Measurements from ENCODE around the gene RCVRN.
"Not testable (repeated sequence)": the region's sequence is repeated elsewhere in the genome, so short reads cannot be mapped to it uniquely, and the experiment has no call there.

The RCVRN gene

GRCh38 chr17:9921216-9921615, 16.1 kb upstream of the RCVRN start:
- DNase-seq, result not testable (repeated sequence)

- peak; percentile 96 for DNase-seq
Measured at GRCh38 chr17:9918804-9919352, 13.8 kb upstream of the RCVRN start.

GRCh38 chr17:9918352-9918751, 13.3 kb upstream of the RCVRN start:
- DNase-seq, result no peak

GRCh38 chr17:9917801-9918200, 12.7 kb upstream of the RCVRN start:
- no peak for DNase-seq

GRCh38 chr17:9917131-9917530, 12.1 kb upstream of the RCVRN start:
- DNase-seq, result no peak

- DNase-seq, result no peak
Measured at GRCh38 chr17:9916108-9916507, 11.0 kb upstream of the RCVRN start.

- DNase-seq, result no peak
Measured at GRCh38 chr17:9913476-9913875, 8.4 kb upstream of the RCVRN start.

GRCh38 chr17:9912121-9913099, 7.3 kb upstream of the RCVRN start:
- DNase-seq, result peak; percentile 58

GRCh38 chr17:9911089-9911488, 6.0 kb upstream of the RCVRN start:
- no peak for DNase-seq

GRCh38 chr17:9908649-9909042, 3.6 kb upstream of the RCVRN start:
- DNase-seq, result no peak

- no peak for DNase-seq
Measured at GRCh38 chr17:9907883-9908648, 3.0 kb upstream of the RCVRN start.

GRCh38 chr17:9907131-9907530, 2.1 kb upstream of the RCVRN start:
- DNase-seq, result no peak

GRCh38 chr17:9906616-9907015, 1.5 kb upstream of the RCVRN start:
- no peak for DNase-seq

- DNase-seq, result no peak
Measured at GRCh38 chr17:9905902-9906301, 831 bp upstream of the RCVRN start.

- no peak for DNase-seq
Measured at GRCh38 chr17:9904277-9905077, 594 bp downstream of the RCVRN start.

- DNase-seq, result no peak
Measured at GRCh38 chr17:9902120-9902519, 3.0 kb downstream of the RCVRN start.

GRCh38 chr17:9900784-9901183, 4.3 kb downstream of the RCVRN start:
- DNase-seq, result no peak

GRCh38 chr17:9900044-9900594, 5.0 kb downstream of the RCVRN start:
- no peak for DNase-seq

- DNase-seq, result no peak
Measured at GRCh38 chr17:9899280-9900043, 5.6 kb downstream of the RCVRN start.

- no peak for DNase-seq
Measured at GRCh38 chr17:9898812-9899211, 6.3 kb downstream of the RCVRN start.

GRCh38 chr17:9897372-9897968, 7.6 kb downstream of the RCVRN start:
- no peak for DNase-seq
